Activated T-cell treated with anti-CD3 and anti-CD28 coated beads, Interleukin-2, amount 50 U/mL, for 4 hours (primary cell): ENCODE measurements around the gene DPM2. TPM values are rescaled to one million over a fixed set of nuclear protein-coding genes. Genes with fewer than 3 reads are reported as not detected.

Experiments used
- ATAC-seq, 2 donors: fragments of 200-7000 bp; cut with Tn5 transposase; one replicate each; pipeline ENCODE4 v1.10.0; 2021
- DNase-seq: peaks from one replicate; pipeline ENCODE4 v3.0.0-alpha.2; 2020
- H3K27me3 Mint-ChIP-seq: one replicate; pipeline ENCODE4 v1.8.0; 2021; ENCODE audit warnings: low read depth, mixed read lengths
- H3K36me3 Mint-ChIP-seq: one replicate; pipeline ENCODE4 v1.8.0; 2022; ENCODE audit warnings: mixed read lengths; ENCODE audit not compliant: insufficient read depth
- H3K4me1 Mint-ChIP-seq: one replicate; pipeline ENCODE4 v1.8.0; 2021; ENCODE audit warnings: low read depth, mixed read lengths
- H3K4me3 Mint-ChIP-seq: one replicate; pipeline ENCODE4 v1.8.0; 2021; ENCODE audit warnings: mild to moderate bottlenecking, moderate library complexity, mixed read lengths
- H3K9me3 Mint-ChIP-seq: one replicate; pipeline ENCODE4 v1.8.0; 2021; ENCODE audit warnings: mixed read lengths
- total RNA-seq, 3 donors: library from RNA; stranded (reverse); gene quantifications; one replicate each; pipeline ENCODE4 v1.2.1, GENCODE V29; 2021

Gene DPM2
- total RNA-seq, 3 donors from 2014 or later: 89.6 to 91.5 (median 89.9) TPM

DNA sequence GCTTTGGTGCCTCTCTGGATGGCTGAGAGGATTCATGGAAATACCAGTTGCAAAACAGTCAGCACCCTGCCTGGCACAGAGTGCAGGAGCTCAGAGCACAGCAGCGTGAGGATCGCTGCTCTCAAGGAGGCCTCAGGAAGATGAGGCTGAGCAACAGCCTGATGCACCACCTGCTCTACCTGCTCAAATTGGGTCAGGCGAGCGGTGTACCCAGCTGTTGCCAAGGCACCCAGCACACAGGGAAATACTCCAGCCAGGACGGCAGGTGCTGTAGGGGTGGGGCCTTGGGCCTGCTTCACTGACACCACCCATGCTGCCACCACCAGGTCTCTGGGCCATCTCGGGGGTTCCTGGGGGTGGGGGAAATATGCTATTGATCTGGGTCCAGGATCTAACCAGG lies 38.8 kb upstream of the DPM2 start:
- H3K4me3 Mint-ChIP-seq: peak overlapping the region; percentile 93
- H3K36me3 Mint-ChIP-seq: peaks cover 7% of the 10 kb centered on the region
- no peak for DNase-seq
- H3K4me1 Mint-ChIP-seq: peaks cover 68% of the 10 kb centered on the region
- no peak for ATAC-seq
- H3K27me3 Mint-ChIP-seq: no peaks in the 10 kb centered on the region
- no peaks in the 10 kb centered on the region for H3K9me3 Mint-ChIP-seq

- H3K27me3 Mint-ChIP-seq: no peaks in the 10 kb centered on the region
- peaks cover 72% of the 10 kb centered on the region for H3K4me1 Mint-ChIP-seq
- no peak for DNase-seq
- H3K4me3 Mint-ChIP-seq: peak overlapping the region; percentile 93
- H3K9me3 Mint-ChIP-seq: no peaks in the 10 kb centered on the region
- H3K36me3 Mint-ChIP-seq: peaks cover 7% of the 10 kb centered on the region
- no peak for ATAC-seq
Measured at GRCh38 chr9:127975376-127976315, 38.0 kb upstream of the DPM2 start.

GRCh38 chr9:127974769-127975261 lies 37.2 kb upstream of the DPM2 start:
- Mint-ChIP-seq H3K4me3 (peak overlapping the region; percentile 93), H3K27me3 (no peaks in the 10 kb centered on the region), H3K36me3 (peaks cover 7% of the 10 kb centered on the region), H3K9me3 (no peaks in the 10 kb centered on the region), H3K4me1 (peaks cover 80% of the 10 kb centered on the region)
- DNase-seq: no peak
- ATAC-seq: no peak

DNA sequence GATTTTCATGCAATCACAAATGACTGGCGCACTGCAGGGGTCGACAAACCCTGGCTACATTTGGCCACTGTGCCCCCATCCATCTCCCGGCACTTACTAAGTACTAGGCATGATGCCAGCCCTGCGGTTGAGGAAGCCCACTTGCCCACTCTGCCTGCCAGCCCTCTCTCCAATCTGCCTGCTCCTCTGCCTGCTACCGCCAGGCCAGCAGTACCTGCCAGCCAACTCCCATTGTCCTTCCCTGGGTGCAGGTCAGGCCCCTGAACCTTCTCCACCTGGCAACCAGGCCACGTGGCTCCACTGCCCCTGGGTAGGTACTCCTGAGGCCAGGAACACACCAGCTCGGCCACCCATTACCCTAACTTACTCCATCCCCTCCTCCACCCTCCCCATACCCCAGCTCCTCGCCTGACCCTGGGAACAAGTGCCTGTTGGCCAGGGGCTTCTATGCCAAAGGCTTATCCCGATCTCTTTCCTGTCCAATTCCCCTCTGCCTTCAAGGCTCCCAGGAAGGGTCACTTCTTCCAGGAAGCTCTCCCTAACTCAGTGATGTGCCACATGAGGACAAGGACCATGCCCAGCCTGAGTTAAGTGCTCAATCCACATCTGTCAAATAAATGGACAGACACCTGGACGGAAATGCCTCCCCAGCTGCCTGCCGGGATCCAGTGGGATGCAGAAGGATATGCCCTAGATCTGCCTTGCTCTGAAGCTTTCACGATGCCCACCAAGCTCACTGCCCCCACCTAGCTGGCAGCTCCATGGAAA lies 36.5 kb upstream of the DPM2 start:
- DNase-seq (no peak), ATAC-seq (no peak)
- Mint-ChIP-seq H3K4me3 (peak overlapping the region; percentile 93), H3K36me3 (peaks cover 7% of the 10 kb centered on the region), H3K27me3 (no peaks in the 10 kb centered on the region), H3K9me3 (no peaks in the 10 kb centered on the region), H3K4me1 (peaks cover 86% of the 10 kb centered on the region)

- ATAC-seq: no peak
- peaks cover 7% of the 10 kb centered on the region for H3K36me3 Mint-ChIP-seq
Measured at GRCh38 chr9:127973169-127974000, 35.7 kb upstream of the DPM2 start.

GRCh38 chr9:127972236-127972871 lies 34.7 kb upstream of the DPM2 start:
- peaks cover 98% of the 10 kb centered on the region for H3K4me1 Mint-ChIP-seq
- ATAC-seq (no peak), DNase-seq (no peak)
- H3K27me3 Mint-ChIP-seq: no peaks in the 10 kb centered on the region
- H3K9me3 Mint-ChIP-seq: no peaks in the 10 kb centered on the region
- H3K4me3 Mint-ChIP-seq: peak overlapping the region; percentile 93
- H3K36me3 Mint-ChIP-seq: peaks cover 7% of the 10 kb centered on the region

More at GRCh38 chr9:127973169-127974000, 35.7 kb upstream of the DPM2 start:
- DNase-seq: no peak
- H3K4me1 Mint-ChIP-seq: peaks cover 92% of the 10 kb centered on the region
- H3K9me3 Mint-ChIP-seq: no peaks in the 10 kb centered on the region
- H3K4me3 Mint-ChIP-seq: peak overlapping the region; percentile 93
- H3K27me3 Mint-ChIP-seq: no peaks in the 10 kb centered on the region

DNA sequence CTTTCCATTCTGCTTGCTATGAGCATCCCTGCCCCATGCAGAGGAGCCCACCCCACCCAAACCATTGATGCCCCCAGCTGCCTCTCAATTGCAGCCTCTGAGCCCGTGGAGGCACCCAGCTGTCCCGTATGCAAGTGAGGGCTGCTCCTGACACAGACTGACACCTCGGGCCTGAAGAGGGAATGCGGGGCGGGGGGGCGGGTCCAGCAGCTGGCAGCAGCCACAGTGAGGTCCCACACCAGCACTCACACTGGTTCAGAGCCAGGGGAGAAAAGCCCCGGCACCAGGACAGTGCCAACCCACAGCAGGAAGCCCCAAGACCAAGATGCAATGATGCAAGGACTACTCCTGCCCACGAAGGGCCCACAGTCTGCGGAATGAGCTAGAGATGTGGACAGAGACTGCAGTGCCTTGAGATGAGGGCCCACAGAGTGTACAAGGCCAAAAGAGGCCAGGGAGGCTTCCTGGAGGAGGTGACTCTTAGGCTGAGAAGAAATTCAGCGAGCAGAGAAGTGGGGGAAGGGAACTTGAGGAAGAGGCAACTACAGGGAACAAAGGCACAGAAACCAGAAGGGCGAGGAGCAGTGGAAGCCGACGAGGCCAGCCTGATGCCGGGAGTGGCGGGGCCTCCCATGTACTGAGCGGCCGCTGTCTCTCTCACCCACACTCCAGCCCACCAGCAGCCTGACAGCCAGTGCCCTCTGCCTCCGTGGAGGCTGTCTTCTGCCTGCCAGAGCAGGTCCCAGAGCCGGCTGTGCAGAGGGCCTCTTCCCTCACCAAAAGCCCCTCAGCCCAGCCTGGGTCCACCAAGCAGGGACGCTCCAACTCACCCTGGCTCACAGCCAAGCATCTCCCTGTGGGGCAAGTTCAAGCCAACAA lies 33.9 kb upstream of the DPM2 start:
- no peaks in the 10 kb centered on the region for H3K9me3 Mint-ChIP-seq
- H3K27me3 Mint-ChIP-seq: no peaks in the 10 kb centered on the region
- ATAC-seq (no peak), DNase-seq (no peak)
- peaks cover 7% of the 10 kb centered on the region for H3K36me3 Mint-ChIP-seq
- peaks cover 99% of the 10 kb centered on the region for H3K4me1 Mint-ChIP-seq
- peak overlapping the region; percentile 93 for H3K4me3 Mint-ChIP-seq

GRCh38 chr9:127970401-127971313 lies 33.0 kb upstream of the DPM2 start:
- H3K36me3 Mint-ChIP-seq: peaks cover 7% of the 10 kb centered on the region
- ATAC-seq (peak; percentile 79), DNase-seq (peak; percentile 53)
- H3K9me3 Mint-ChIP-seq: no peaks in the 10 kb centered on the region
- H3K4me3 Mint-ChIP-seq: peak overlapping the region; percentile 72
- peaks cover 98% of the 10 kb centered on the region for H3K4me1 Mint-ChIP-seq
- H3K27me3 Mint-ChIP-seq: no peaks in the 10 kb centered on the region

DNA sequence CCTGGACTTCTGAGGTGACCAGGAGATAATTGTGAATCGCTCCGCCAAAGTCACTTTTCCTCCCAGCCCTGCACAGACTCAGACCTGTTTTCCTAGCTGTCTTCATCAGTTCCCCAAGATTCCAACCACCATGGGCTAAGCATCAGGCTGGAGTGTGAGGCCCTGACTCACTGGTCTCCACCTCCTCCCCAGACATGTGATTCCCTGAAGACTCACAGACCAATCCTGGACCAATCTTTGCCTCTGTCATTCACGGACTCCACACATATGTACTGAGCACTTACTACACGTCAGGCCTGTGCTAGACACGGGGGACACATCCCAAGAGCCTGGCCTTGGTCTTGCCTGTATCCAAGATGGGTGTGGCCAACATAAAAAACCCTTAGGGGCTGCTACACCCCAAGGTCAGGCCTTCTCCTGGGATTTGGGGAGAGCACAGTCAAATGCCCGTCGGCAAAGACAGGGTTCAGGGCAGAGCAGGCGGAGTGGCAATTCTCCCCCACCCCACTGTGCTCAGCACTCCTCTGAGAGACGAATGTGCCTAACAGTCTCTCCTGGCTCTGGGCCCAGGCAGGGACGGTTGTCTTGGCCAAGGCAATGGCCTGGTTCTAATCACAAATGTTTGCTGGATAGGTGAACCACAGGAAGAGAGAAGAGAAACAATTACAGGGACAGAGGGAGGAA lies 31.2 kb upstream of the DPM2 start:
- Mint-ChIP-seq H3K4me3 (peak overlapping the region; percentile 72), H3K9me3 (no peaks in the 10 kb centered on the region), H3K36me3 (peaks cover 3% of the 10 kb centered on the region), H3K27me3 (no peaks in the 10 kb centered on the region), H3K4me1 (peaks cover 98% of the 10 kb centered on the region)
- ATAC-seq (no peak), DNase-seq (no peak)

GRCh38 chr9:127968042-127968441 lies 30.4 kb upstream of the DPM2 start:
- Mint-ChIP-seq H3K4me1 (peaks cover 98% of the 10 kb centered on the region), H3K4me3 (peak overlapping the region; percentile 72), H3K36me3 (peaks cover 3% of the 10 kb centered on the region), H3K9me3 (no peaks in the 10 kb centered on the region), H3K27me3 (no peaks in the 10 kb centered on the region)
- peak in 1 of 2 donors; percentile 9 for ATAC-seq
- DNase-seq: peak; percentile 53

GRCh38 chr9:127967151-127967809 lies 29.6 kb upstream of the DPM2 start:
- DNase-seq (no peak), ATAC-seq (no peak)
- Mint-ChIP-seq H3K4me1 (peaks cover 98% of the 10 kb centered on the region), H3K36me3 (peaks cover 3% of the 10 kb centered on the region), H3K27me3 (no peaks in the 10 kb centered on the region), H3K4me3 (no peak overlapping the region), H3K9me3 (no peaks in the 10 kb centered on the region)
